ENCODE measurements around the gene GARIN3. TPM values are rescaled to one million over a fixed set of nuclear protein-coding genes. Genes with fewer than 3 reads are reported as not detected.
A peak's percentile ranks its signal among the peaks of the same experiment; 100 is the strongest.

Gene GARIN3
- total and polyA plus RNA-seq, 12 donors: not detected

DNA sequence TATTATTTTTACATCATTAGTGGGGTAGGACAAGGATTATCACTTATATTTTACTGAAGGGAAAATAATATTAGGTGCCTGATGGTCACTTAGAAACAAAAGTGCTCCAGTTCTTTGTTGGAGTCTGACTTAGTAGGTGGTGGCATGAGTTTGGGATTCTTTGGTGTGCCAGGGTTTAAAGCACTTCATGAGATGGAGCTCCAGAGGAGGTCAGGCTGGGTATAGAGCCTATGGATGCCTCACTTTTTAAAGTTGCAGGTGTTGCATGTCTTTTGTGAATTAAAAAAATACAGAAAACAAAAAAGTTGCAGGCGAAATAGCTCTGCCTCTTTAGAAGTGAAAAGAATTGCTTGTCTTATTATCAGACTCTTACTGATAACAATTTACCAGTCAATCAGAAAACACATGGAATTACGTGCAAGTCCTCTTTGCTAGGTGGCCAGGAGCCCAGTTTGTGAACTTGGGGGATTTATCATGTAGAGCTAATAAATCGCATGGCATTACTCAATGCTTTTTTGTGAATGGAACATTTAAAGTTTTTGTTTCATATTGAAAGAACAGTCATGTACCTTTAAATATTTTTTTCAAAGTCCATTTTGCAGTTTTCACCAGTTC lies 16.2 kb upstream of the GARIN3 start:
- H3K9me3 ChIP-seq: peaks cover 0 to 5% (median 0%) of the 10 kb centered on the region in 11 donors
- no peak for ATAC-seq
- TF ChIP-seq, protein P1, sequence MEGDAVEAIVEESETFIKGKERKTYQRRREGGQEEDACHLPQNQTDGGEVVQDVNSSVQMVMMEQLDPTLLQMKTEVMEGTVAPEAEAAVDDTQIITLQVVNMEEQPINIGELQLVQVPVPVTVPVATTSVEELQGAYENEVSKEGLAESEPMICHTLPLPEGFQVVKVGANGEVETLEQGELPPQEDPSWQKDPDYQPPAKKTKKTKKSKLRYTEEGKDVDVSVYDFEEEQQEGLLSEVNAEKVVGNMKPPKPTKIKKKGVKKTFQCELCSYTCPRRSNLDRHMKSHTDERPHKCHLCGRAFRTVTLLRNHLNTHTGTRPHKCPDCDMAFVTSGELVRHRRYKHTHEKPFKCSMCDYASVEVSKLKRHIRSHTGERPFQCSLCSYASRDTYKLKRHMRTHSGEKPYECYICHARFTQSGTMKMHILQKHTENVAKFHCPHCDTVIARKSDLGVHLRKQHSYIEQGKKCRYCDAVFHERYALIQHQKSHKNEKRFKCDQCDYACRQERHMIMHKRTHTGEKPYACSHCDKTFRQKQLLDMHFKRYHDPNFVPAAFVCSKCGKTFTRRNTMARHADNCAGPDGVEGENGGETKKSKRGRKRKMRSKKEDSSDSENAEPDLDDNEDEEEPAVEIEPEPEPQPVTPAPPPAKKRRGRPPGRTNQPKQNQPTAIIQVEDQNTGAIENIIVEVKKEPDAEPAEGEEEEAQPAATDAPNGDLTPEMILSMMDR (IDR thresholded peaks at IDR 0.05): no peak
- H3K27ac ChIP-seq: peak overlapping the region in 1 of 10 donors; percentile 83
- H3K27me3 ChIP-seq: peaks cover 0 to 42% (median 3%) of the 10 kb centered on the region in 7 donors
- intact Hi-C loops (cut with DNase I): no loop called here
- DNase-seq: no peak
- no peaks in the 10 kb centered on the region for H3K4me1 ChIP-seq
- WGBS, 2 donors: 63 to 68% methylated on average over 3 of the region's 3 CpGs
- H3K36me3 ChIP-seq: no peaks in the 10 kb centered on the region
- peak overlapping the region in 1 of 10 donors; percentile 47 for H3K4me3 ChIP-seq

DNA sequence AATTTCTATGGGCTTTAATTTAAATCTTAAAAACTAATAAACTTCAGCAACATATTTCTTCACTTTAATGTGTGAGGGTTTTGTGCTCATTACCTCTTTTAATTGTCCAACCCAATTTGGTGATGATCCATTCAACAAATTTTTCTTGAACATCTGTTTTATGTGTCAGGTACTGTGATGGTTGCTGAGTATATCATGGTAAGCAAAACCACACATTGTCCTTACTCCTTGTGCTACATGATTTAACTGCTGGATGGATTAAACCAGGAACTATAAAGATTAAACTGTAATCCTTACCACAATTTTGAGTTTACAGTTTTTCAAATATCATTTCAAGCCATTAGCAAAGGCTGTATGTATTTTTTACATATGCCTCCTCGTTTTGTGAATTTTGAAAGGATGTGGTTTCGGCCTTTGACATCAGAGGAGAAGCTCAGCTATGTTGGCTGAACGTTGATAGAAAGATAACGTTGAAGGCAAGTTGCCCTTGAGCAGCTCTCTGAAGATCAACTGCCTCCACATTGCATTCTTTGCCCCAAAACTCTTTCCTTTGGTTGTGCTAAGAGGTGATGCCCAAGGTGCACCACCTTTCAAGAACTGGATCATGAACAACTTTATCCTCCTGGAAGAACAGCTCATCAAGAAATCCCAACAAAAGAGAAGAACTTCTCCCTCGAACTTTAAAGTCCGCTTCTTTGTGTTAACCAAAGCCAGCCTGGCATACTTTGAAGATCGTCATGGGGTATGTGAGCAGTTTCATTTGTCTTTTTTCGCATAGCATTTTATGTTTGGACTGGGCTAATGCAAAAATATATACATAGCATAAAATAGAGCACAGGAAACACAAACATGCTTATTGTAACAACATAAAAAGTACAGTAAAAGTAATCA lies 14.6 kb upstream of the GARIN3 start, which contains the start of gene ITK:
ITK (plus strand) TSS at position 467 of the 891 bp plus-strand sequence; CDS start at position 605, 138 bp downstream.
- Histone ChIP-seq H3K4me3 (peak within 1 kb of the TSS in 1 of 10 donors; percentile 47), H3K4me1 (no peaks in the 10 kb centered on the region), H3K36me3 (no peaks in the 10 kb centered on the region), H3K9me3 (peaks cover 0 to 5% (median 0%) of the 10 kb centered on the region in 11 donors), H3K27ac (peak within 1 kb of the TSS in 1 of 10 donors; percentile 83), H3K27me3 (peaks cover 0 to 43% (median 3%) of the 10 kb centered on the region in 7 donors)
- intact Hi-C loops (cut with DNase I): no loop called here
- ATAC-seq (no peak), DNase-seq (no peak)
- whole genome bisulfite sequencing, 2 donors: 77 to 78% methylated on average over 8 of the region's 8 CpGs
- TF ChIP-seq, protein P1 (IDR thresholded peaks at IDR 0.05): no peak

DNA sequence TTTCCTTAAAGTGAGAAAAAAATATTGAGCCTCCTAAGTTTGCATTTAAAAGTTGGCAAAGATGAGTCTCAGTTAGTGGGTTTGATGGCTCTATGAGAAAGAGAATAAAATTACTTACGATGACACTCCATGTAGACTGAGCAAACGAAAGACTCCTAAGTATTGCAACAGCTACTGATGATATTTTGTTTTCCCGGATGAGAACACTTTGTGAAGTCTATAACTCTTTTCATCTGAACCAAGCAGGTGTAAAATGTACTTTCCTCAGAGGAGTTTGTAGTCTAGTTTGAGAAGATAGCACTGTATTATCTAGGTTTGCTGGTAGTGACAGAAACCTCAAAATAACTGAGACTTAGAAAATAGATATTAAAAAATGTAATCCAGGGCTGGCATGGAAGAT lies 12.9 kb upstream of the GARIN3 start:
- DNase-seq (no peak), ATAC-seq (no peak)
- Histone ChIP-seq H3K27ac (peak overlapping the region in 1 of 10 donors; percentile 83), H3K9me3 (peaks cover 0 to 1% (median 0%) of the 10 kb centered on the region in 11 donors), H3K27me3 (peaks cover 0 to 38% (median 3%) of the 10 kb centered on the region in 7 donors), H3K4me3 (no peak overlapping the region), H3K36me3 (no peaks in the 10 kb centered on the region), H3K4me1 (no peaks in the 10 kb centered on the region)
- WGBS, 2 donors: 70 to 89% methylated on average over 3 of the region's 3 CpGs
- intact Hi-C loops (cut with DNase I): no loop called here
- TF ChIP-seq, protein P1 (IDR thresholded peaks at IDR 0.05): no peak

DNA sequence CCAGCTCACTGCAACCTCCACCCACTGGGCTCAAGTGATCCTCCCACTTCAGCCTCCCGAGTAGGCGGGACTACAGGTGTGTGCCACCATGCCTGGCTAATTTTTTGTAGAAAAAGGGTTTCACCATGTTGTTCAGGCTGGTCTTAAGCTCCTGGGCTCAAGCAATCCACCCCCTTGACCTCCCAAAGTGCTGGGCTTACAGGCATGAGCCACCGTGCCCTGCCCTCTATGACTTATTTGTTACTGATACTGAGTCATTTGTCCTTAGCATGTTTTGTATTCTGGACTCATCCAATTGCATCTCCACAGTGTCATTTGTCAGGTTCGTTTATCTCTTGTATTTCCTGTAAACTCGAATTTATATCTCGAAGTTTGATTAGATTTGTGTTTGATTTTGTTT lies 11.9 kb upstream of the GARIN3 start:
- Histone ChIP-seq H3K27me3 (peaks cover 0 to 38% (median 3%) of the 10 kb centered on the region in 7 donors), H3K36me3 (no peaks in the 10 kb centered on the region), H3K4me3 (no peak overlapping the region), H3K27ac (peak overlapping the region in 1 of 10 donors; percentile 13), H3K9me3 (no peaks in the 10 kb centered on the region), H3K4me1 (no peaks in the 10 kb centered on the region)
- ATAC-seq (no peak), DNase-seq (no peak)
- TF ChIP-seq, protein P1 (IDR thresholded peaks at IDR 0.05): no peak
- 55 to 67% methylated on average over 6 of the region's 6 CpGs for WGBS, 2 donors
- intact Hi-C loops (cut with DNase I): no loop called here
